Hepatocyte (in vitro differentiated cells): ENCODE data around the gene GARS1. TPM values are rescaled to one million over a fixed set of nuclear protein-coding genes. Genes with fewer than 3 reads are reported as not detected.

Source experiments
- DNase-seq: peaks from one replicate; pipeline ENCODE4 v3.0.0-alpha.2; 2016; ENCODE audit warnings: low spot score
- H2AFZ ChIP-seq: fragments of 200-600 bp; sonication (generic); 2 replicates; pipeline ENCODE4 v1.6.0; 2016; ENCODE audit warnings: antibody characterized with exemption, mild to moderate bottlenecking
- H3K27ac ChIP-seq: fragments of 200-600 bp; sonication (generic); 2 replicates; pipeline ENCODE4 v1.5.1; 2016; ENCODE audit warnings: mild to moderate bottlenecking
- H3K27me3 ChIP-seq: fragments of 200-600 bp; sonication (generic); 2 replicates; pipeline ENCODE4 v1.6.1; 2016
- H3K36me3 ChIP-seq: fragments of 200-600 bp; sonication (generic); replicated peaks from 2 replicates; pipeline ENCODE4 v1.5.1; 2016; ENCODE audit warnings: low read depth; ENCODE audit not compliant: insufficient read depth
- H3K4me1 ChIP-seq: fragments of 200-600 bp; sonication (generic); 2 replicates; pipeline ENCODE4 v1.5.1; 2016; ENCODE audit warnings: mild to moderate bottlenecking, moderate library complexity; ENCODE audit not compliant: insufficient read depth
- H3K4me2 ChIP-seq: fragments of 200-600 bp; sonication (generic); 2 replicates; pipeline ENCODE4 v1.6.0; 2016
- H3K4me3 ChIP-seq: fragments of 200-600 bp; sonication (generic); 2 replicates; pipeline ENCODE4 v1.5.1; 2016; ENCODE audit warnings: mild to moderate bottlenecking
- H3K79me2 ChIP-seq: fragments of 200-600 bp; sonication (generic); 2 replicates; pipeline ENCODE4 v1.6.0; 2017; ENCODE audit warnings: mild to moderate bottlenecking
- H3K9me2 ChIP-seq: fragments of 200-600 bp; sonication (generic); replicated peaks from 2 replicates; pipeline ENCODE4 v1.6.0; 2017; ENCODE audit warnings: mild to moderate bottlenecking; ENCODE audit not compliant: insufficient read depth
- H3K9me3 ChIP-seq: fragments of 200-600 bp; sonication (generic); 2 replicates; pipeline ENCODE4 v1.5.1; 2016; ENCODE audit warnings: low read depth, mild to moderate bottlenecking
- H4K20me1 ChIP-seq: fragments of 200-600 bp; sonication (generic); 2 replicates; pipeline ENCODE4 v1.6.0; 2016; ENCODE audit warnings: mild to moderate bottlenecking; ENCODE audit not compliant: insufficient read depth, poor library complexity, severe bottlenecking
- EZH2 ChIP-seq: fragments of 200-600 bp; sonication (generic); IDR thresholded peaks from 2 replicates; pipeline ENCODE4 v1.6.1; 2016; ENCODE audit warnings: antibody characterized with exemption, mild to moderate bottlenecking, borderline replicate concordance
- EZH2phosphoT487 ChIP-seq: fragments of 200-600 bp; sonication (generic); IDR thresholded peaks from one replicate; pipeline ENCODE4 v1.6.1; 2018; ENCODE audit warnings: antibody characterized with exemption, mild to moderate bottlenecking, low read depth, moderate library complexity; ENCODE audit not compliant: unreplicated experiment, severe bottlenecking
- WGBS: methylation state at CpG from one replicate; pipeline ENCODE4 v1.1.6; 2016; ENCODE audit warnings: low lambda C conversion rate; ENCODE audit errors: missing lambda C conversion rate; 5-methylcytosine and 5-hydroxymethylcytosine counted together
- polyA plus RNA-seq: library from polyadenylated mRNA; unstranded; fragments of >200 nt; fragmentation: Nextera tagmentation; extraction: Ambion mirVana; gene quantifications from 2 replicates; pipeline ENCODE4 v1.2.1, GENCODE V29; 2016
- total RNA-seq: library from RNA; depleted of rRNA; stranded (reverse); fragments of >200 nt; gene quantifications from 2 replicates; pipeline ENCODE4 v1.2.3, GENCODE V29; 2014
- TF ChIP-seq, protein P1 (sequence below): fragments of 200-600 bp; sonication (generic); IDR thresholded peaks from 2 replicates; pipeline ENCODE4 v1.5.1; 2016; ENCODE audit warnings: antibody characterized with exemption, mild to moderate bottlenecking; ENCODE audit not compliant: poor library complexity

Gene GARS1
- total and polyA plus RNA-seq, 2 experiments from 2014 or later, result 131 to 163 TPM

DNA sequence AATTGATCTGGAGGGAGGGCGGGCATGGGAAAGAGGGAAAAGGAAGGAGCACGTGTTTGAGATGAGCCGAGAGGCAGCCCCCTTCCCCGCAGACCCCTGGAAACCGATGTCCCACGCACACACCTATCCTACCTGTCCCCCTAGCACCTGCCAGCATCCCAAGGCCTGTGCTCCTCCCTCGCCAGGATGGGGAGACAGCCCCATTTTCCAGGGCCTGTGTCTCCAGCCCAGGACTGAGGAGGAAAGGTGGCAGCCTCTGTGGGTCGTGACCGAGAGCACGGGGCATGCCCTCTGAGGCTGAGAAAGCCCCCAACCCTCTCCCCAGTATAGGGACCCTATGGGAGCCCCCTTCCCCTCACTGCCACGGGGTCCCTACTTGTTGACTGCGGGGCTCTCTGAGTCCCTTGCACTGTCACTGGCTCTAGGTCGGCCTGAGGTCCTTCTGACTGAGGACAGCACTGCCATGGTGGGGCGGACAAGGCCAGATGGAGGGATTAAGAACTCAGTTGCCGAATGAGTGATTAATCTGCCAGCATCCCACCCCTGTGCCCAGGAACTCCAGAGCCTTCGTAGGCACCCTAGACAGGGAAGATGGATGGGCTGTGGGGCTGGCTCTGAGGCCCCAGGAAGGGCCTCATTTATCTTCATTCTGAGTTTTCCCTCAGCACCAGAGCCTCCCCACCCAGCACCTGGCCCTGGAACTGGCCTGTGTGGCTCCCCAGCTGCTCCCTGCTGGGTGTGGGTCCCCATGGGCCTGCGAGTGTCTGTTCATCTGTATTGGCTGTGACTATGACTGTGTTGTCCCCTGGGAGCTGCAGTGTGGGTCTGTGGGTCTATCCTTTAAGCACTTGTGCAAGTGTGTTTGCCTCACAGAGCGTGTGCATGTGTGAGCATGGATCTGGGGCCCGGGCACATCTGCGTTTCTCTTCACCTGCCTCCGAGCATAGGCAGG, 61.6 kb downstream of the GARS1 start:
- WGBS, result 85% methylated on average over 21 of the region's 21 CpGs

DNA sequence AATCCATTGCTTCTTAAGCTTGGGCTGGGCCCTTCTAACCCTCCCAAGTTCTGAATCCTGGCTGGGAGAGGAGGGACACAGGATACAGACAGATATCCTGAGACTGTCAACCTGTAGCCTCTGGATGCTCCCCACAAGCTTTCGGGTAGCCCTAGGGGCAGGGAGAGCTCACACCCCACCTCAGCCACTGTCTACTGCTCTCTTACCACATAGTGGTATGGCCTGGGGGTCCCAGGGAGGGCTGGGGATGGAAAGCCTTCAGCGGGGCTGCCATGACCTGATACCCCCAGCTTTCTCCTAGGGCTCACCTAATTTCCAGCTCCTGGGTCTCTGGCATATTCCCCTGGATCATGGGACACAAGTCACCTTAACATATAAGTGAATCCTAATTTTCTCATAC, 62.5 kb downstream of the GARS1 start:
- no peaks in the 10 kb centered on the region for H4K20me1 ChIP-seq
- H3K27me3 ChIP-seq, result no peaks in the 10 kb centered on the region
- H3K27ac ChIP-seq, result no peak overlapping the region
- no peak overlapping the region for H3K4me3 ChIP-seq
- H3K36me3 ChIP-seq, result no peaks in the 10 kb centered on the region
- H3K4me2 ChIP-seq, result no peak overlapping the region
- no peak for DNase-seq
- H2AFZ ChIP-seq, result no peak overlapping the region
- 100% methylated on average over 2 of the region's 2 CpGs for WGBS
- H3K9me3 ChIP-seq, result no peaks in the 10 kb centered on the region
- no peaks in the 10 kb centered on the region for H3K79me2 ChIP-seq
- TF ChIP-seq, protein P1, sequence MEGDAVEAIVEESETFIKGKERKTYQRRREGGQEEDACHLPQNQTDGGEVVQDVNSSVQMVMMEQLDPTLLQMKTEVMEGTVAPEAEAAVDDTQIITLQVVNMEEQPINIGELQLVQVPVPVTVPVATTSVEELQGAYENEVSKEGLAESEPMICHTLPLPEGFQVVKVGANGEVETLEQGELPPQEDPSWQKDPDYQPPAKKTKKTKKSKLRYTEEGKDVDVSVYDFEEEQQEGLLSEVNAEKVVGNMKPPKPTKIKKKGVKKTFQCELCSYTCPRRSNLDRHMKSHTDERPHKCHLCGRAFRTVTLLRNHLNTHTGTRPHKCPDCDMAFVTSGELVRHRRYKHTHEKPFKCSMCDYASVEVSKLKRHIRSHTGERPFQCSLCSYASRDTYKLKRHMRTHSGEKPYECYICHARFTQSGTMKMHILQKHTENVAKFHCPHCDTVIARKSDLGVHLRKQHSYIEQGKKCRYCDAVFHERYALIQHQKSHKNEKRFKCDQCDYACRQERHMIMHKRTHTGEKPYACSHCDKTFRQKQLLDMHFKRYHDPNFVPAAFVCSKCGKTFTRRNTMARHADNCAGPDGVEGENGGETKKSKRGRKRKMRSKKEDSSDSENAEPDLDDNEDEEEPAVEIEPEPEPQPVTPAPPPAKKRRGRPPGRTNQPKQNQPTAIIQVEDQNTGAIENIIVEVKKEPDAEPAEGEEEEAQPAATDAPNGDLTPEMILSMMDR, result no peak
- TF ChIP-seq EZH2, result no peak
- no peak for TF ChIP-seq EZH2phosphoT487
- H3K4me1 ChIP-seq, result no peaks in the 10 kb centered on the region
- no peaks in the 10 kb centered on the region for H3K9me2 ChIP-seq

More for the DNA sequence above, 61.6 kb downstream of the GARS1 start:
- H3K4me3 ChIP-seq, result no peak overlapping the region
- no peaks in the 10 kb centered on the region for H4K20me1 ChIP-seq
- no peaks in the 10 kb centered on the region for H3K9me3 ChIP-seq
- H3K27ac ChIP-seq, result no peak overlapping the region
- H3K4me1 ChIP-seq, result no peaks in the 10 kb centered on the region
- H3K9me2 ChIP-seq, result no peaks in the 10 kb centered on the region
- no peak overlapping the region for H2AFZ ChIP-seq
- DNase-seq, result no peak
- no peaks in the 10 kb centered on the region for H3K36me3 ChIP-seq
- no peak for TF ChIP-seq EZH2
- TF ChIP-seq EZH2phosphoT487, result no peak
- TF ChIP-seq, protein P1, result no peak
- H3K27me3 ChIP-seq, result no peaks in the 10 kb centered on the region
- no peak overlapping the region for H3K4me2 ChIP-seq
- no peaks in the 10 kb centered on the region for H3K79me2 ChIP-seq

DNA sequence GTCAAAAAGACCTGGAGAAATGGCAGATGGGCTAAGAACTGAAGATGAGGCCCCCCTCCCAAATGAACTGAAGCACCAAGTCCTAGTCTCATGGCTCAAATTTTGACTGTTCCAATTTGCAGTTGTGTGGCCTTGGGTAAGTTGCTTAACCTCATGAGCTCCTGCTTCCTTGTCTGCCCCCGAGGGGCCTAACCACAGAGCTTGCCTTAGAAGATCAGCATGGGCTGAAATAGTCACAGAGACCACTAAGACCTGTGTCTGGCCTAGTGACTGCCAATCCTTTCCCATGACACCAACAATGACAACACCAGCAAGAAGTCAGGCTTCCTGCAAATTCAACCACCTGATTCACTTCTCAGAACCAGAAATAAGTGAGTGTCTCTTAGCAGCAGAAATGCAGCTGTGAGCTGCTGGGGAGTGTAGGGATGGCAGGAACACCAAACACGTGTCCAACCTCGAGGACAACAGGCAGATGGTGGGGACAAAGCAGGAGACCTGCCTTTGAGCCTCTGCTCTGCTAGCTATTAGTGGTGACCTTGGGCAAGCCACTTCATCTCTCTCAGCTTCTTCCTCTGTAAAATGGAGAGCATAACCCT, 63.9 kb downstream of the GARS1 start:
- Histone ChIP-seq H3K9me3 (no peaks in the 10 kb centered on the region), H4K20me1 (no peaks in the 10 kb centered on the region), H3K4me2 (no peak overlapping the region), H3K4me1 (no peaks in the 10 kb centered on the region), H3K36me3 (no peaks in the 10 kb centered on the region), H3K79me2 (no peaks in the 10 kb centered on the region), H3K27me3 (no peaks in the 10 kb centered on the region), H3K27ac (no peak overlapping the region), H3K9me2 (no peaks in the 10 kb centered on the region), H2AFZ (no peak overlapping the region), H3K4me3 (no peak overlapping the region)
- TF ChIP-seq EZH2phosphoT487 (no peak), EZH2 (no peak)
- TF ChIP-seq, protein P1, result no peak
- DNase-seq, result no peak
- WGBS, result 92% methylated on average over 3 of the region's 3 CpGs
